Thyroid gland (tissue), 4 donors: Measurements from ENCODE around the gene SIRPD. TPM values are rescaled to one million over a fixed set of nuclear protein-coding genes. Genes with fewer than 3 reads are reported as not detected.

Source experiments
- DNase-seq, 2 donors: peaks; one replicate each; pipeline ENCODE4 v3.0.0-alpha.2; 2019
- H3K27ac ChIP-seq, 3 donors: fragments of 200-600 bp; sonication (generic); 1 replicate in 2 of 3; 2 replicates in 1 of 3; pipeline ENCODE4 v1.5.1; 2016 to 2019; ENCODE audit warnings: mild to moderate bottlenecking in 1 of 3, moderate library complexity in 1 of 3
- H3K27me3 ChIP-seq: fragments of 200-600 bp; sonication (generic); one replicate; pipeline ENCODE4 v1.5.1; 2019
- H3K36me3 ChIP-seq, 2 donors: fragments of 200-600 bp; sonication (generic); one replicate each; pipeline ENCODE4 v1.5.1; 2016 to 2019
- H3K4me1 ChIP-seq, 2 donors: fragments of 200-600 bp; sonication (generic); one replicate each; pipeline ENCODE4 v1.5.1; 2017 to 2019
- H3K4me3 ChIP-seq, 3 donors: fragments of 200-600 bp; sonication (generic); replicated peaks in 1 of 3; 1 replicate in 2 of 3; 2 replicates in 1 of 3; pipeline ENCODE4 v1.5.1; 2016; ENCODE audit warnings: mild to moderate bottlenecking in 1 of 3
- H3K9me3 ChIP-seq: fragments of 200-600 bp; sonication (generic); one replicate; pipeline ENCODE4 v1.5.1; 2017
- CTCF ChIP-seq, 6 experiments: fragments of 200-600 bp in 3 of 6; fragments of 450-650 bp in 3 of 6; sonication (generic) in 3 of 6; IDR thresholded peaks; one replicate each; pipeline ENCODE4 v1.5.1; 2016 to 2019; ENCODE audit warnings: antibody characterized with exemption in 6 of 6, mild to moderate bottlenecking in 2 of 6, inconsistent platforms in 1 of 6, moderate library complexity in 1 of 6
- POLR2A ChIP-seq, 2 donors: fragments of 450-650 bp; IDR thresholded peaks; one replicate each; pipeline ENCODE4 v1.6.1; 2017; ENCODE audit warnings: antibody characterized with exemption in 2 of 2, mild to moderate bottlenecking in 2 of 2, moderate library complexity in 1 of 2
- WGBS, 2 donors: methylation state at CpG; one replicate each; pipeline ENCODE4 v1.1.5; 2017; 5-methylcytosine and 5-hydroxymethylcytosine counted together
- intact Hi-C: fragments of 100-400 bp; cut with DNase I; formaldehyde crosslinking; loops from one replicate; pipeline ENCODE4 v1.15.1; 2023
- total RNA-seq, 4 donors: library from RNA; depleted of rRNA; stranded (reverse); fragments of >200 nt; gene quantifications; one replicate each; pipeline ENCODE4 v1.2.3, GENCODE V29; 2016

SIRPD gene
- total RNA-seq, 4 donors from 2014 or later: not detected

- intact Hi-C loops: no loop called here
- Histone ChIP-seq H3K27me3 (no peaks in the 10 kb centered on the region), H3K27ac (no peak overlapping the region), H3K4me3 (no peak overlapping the region), H3K9me3 (no peaks in the 10 kb centered on the region), H3K36me3 (no peaks in the 10 kb centered on the region), H3K4me1 (no peaks in the 10 kb centered on the region)
- TF ChIP-seq CTCF (IDR thresholded peaks at IDR 0.05): no peak
- no peak for TF ChIP-seq POLR2A (IDR thresholded peaks at IDR 0.05)
- no peak for DNase-seq
- 58 to 79% methylated on average over 4 of the region's 4 CpGs for WGBS, 2 donors
These were observed 24.4 kb downstream of the SIRPD start for GRCh38 chr20:1533059-1533458.

GRCh38 chr20:1528811-1529210, 28.7 kb downstream of the SIRPD start:
- Histone ChIP-seq H3K27ac (no peak overlapping the region), H3K9me3 (no peaks in the 10 kb centered on the region), H3K4me1 (no peaks in the 10 kb centered on the region), H3K36me3 (no peaks in the 10 kb centered on the region), H3K27me3 (no peaks in the 10 kb centered on the region), H3K4me3 (no peak overlapping the region)
- WGBS, 2 donors: 27 to 29% methylated on average over 1 of the region's 1 CpG
- TF ChIP-seq POLR2A (IDR thresholded peaks at IDR 0.05) (no peak), CTCF (IDR thresholded peaks at IDR 0.05) (no peak)
- no peak for DNase-seq
- intact Hi-C loops: no loop called here

GRCh38 chr20:1527923-1528322, 29.6 kb downstream of the SIRPD start:
- H3K27me3 ChIP-seq: no peaks in the 10 kb centered on the region
- H3K9me3 ChIP-seq: no peaks in the 10 kb centered on the region
- H3K36me3 ChIP-seq: no peaks in the 10 kb centered on the region
- intact Hi-C loops: no loop called here
- no peaks in the 10 kb centered on the region for H3K4me1 ChIP-seq
- H3K4me3 ChIP-seq: no peak overlapping the region
- DNase-seq: no peak
- no peak overlapping the region for H3K27ac ChIP-seq
- TF ChIP-seq CTCF (IDR thresholded peaks at IDR 0.05) (no peak), POLR2A (IDR thresholded peaks at IDR 0.05) (no peak)

GRCh38 chr20:1526896-1527295, 30.6 kb downstream of the SIRPD start:
- no peak overlapping the region for H3K27ac ChIP-seq
- intact Hi-C loops: no loop called here
- no peaks in the 10 kb centered on the region for H3K4me1 ChIP-seq
- no peaks in the 10 kb centered on the region for H3K27me3 ChIP-seq
- H3K4me3 ChIP-seq: no peak overlapping the region
- H3K9me3 ChIP-seq: no peaks in the 10 kb centered on the region
- TF ChIP-seq CTCF (IDR thresholded peaks at IDR 0.05) (no peak), POLR2A (IDR thresholded peaks at IDR 0.05) (no peak)
- no peaks in the 10 kb centered on the region for H3K36me3 ChIP-seq
- DNase-seq: no peak

GRCh38 chr20:1526310-1526709, 31.2 kb downstream of the SIRPD start:
- H3K27ac ChIP-seq: no peak overlapping the region
- H3K4me1 ChIP-seq: no peaks in the 10 kb centered on the region
- no peaks in the 10 kb centered on the region for H3K9me3 ChIP-seq
- no peaks in the 10 kb centered on the region for H3K27me3 ChIP-seq
- WGBS, 2 donors: 77 to 83% methylated on average over 1 of the region's 1 CpG
- TF ChIP-seq CTCF (IDR thresholded peaks at IDR 0.05) (no peak), POLR2A (IDR thresholded peaks at IDR 0.05) (no peak)
- intact Hi-C loops: no loop called here
- H3K36me3 ChIP-seq: no peaks in the 10 kb centered on the region
- H3K4me3 ChIP-seq: no peak overlapping the region
- DNase-seq: no peak
